Measurements from ENCODE around the gene C12orf43. TPM values are rescaled to one million over a fixed set of nuclear protein-coding genes. Genes with fewer than 3 reads are reported as not detected.

Gene C12orf43
- total RNA-seq, 2 donors from 2014 or later = 12.3 to 12.7 TPM

DNA sequence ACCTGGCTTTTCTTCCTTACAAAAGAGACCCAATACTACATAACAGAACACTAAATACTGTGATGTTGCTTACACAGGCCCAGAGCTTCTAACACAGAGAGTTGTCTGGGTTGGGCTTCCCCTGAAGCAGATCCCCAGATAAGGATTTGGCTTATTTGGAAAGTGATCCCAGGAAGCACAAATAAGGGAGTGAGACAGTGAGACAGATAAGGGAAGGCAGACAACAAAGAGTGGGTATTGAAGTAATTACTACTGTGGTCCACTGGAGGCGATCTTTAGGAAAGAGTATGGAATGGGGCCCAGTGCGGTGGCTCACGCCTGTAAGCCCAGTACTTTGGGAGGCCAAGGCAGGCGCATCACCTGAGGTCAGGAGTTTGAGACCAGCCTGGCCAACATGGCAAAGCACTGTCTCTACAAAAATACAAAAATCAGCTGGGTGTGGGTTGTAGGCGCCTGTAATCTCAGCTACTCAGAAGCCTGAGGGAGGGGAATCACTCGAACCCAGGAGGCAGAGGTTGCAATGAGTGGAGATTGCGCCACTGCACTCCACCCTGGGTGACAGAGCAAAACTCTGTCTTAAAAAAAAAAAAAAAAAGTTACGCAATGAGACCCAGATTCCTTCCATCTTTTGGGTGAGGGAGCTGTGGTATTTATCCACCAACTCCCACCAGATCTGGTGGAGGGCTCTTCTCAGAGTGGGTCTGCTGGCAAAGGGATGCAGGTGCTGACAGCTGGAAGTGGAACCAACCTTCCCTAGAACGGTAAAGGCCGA lies 10.2 kb upstream of the C12orf43 start:
- no peak overlapping the region for H3K4me3 ChIP-seq
- H3K4me1 ChIP-seq (ENCODE audit: control insufficient read depth in 1 of 2, low read depth in 2 of 2) = no peaks in the 10 kb centered on the region
- ATAC-seq (ENCODE audit: insufficient number of reproducible peaks, low FRiP score, low read depth) = no peak
- H3K27me3 ChIP-seq (replicated peaks; ENCODE audit: insufficient read depth) = no peaks in the 10 kb centered on the region
- H3K9me3 ChIP-seq = no peaks in the 10 kb centered on the region
- TF ChIP-seq, protein P1, sequence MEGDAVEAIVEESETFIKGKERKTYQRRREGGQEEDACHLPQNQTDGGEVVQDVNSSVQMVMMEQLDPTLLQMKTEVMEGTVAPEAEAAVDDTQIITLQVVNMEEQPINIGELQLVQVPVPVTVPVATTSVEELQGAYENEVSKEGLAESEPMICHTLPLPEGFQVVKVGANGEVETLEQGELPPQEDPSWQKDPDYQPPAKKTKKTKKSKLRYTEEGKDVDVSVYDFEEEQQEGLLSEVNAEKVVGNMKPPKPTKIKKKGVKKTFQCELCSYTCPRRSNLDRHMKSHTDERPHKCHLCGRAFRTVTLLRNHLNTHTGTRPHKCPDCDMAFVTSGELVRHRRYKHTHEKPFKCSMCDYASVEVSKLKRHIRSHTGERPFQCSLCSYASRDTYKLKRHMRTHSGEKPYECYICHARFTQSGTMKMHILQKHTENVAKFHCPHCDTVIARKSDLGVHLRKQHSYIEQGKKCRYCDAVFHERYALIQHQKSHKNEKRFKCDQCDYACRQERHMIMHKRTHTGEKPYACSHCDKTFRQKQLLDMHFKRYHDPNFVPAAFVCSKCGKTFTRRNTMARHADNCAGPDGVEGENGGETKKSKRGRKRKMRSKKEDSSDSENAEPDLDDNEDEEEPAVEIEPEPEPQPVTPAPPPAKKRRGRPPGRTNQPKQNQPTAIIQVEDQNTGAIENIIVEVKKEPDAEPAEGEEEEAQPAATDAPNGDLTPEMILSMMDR (IDR thresholded peaks at IDR 0.05) = no peak
- no peak for DNase-seq (ENCODE audit: low spot score)
- no peak overlapping the region for H3K27ac ChIP-seq
- H3K36me3 ChIP-seq = no peaks in the 10 kb centered on the region

DNA sequence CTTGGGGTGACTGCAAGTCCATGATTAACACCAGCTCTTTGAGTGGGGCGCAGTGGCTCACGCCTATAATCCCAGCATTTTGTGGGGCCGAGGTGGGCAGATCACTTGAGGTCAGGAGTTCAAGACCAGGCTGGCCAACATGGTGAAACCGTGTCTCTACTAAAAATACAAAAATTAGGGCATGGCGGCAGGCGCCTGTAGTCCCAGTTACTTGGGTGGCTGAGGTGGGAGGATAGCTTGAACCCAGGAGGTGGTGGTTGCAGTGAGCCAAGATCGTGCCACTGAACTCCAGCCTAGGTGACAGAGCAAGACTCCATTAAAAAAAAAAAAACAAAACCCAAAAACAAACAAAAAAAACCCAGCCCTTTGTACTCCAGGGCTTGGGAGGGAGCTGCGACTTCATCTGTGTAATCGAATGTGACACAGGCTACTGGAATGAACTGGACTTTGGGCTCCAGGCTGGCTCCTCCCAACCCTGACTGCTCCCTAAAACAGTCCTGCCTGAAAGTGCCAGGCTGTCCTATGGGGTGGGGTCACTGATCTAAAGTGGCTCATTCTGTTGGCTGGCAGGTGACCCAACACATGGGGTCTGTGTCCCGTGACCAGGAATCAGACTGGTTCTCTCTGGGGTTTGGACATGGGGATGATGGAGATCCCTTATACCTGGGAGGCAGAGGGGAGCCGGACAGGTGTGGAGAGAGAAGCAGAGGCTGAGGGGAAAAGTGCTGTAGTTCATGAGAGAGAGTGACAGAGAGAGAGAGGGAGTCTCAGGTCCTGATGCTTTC lies 9.3 kb upstream of the C12orf43 start:
- Histone ChIP-seq H3K4me1 (ENCODE audit: control insufficient read depth in 1 of 2, low read depth in 2 of 2) (no peaks in the 10 kb centered on the region), H3K36me3 (no peaks in the 10 kb centered on the region), H3K9me3 (no peaks in the 10 kb centered on the region), H3K27me3 (replicated peaks; ENCODE audit: insufficient read depth) (no peaks in the 10 kb centered on the region), H3K27ac (no peak overlapping the region), H3K4me3 (no peak overlapping the region)
- ATAC-seq (ENCODE audit: insufficient number of reproducible peaks, low FRiP score, low read depth) (no peak), DNase-seq (ENCODE audit: low spot score) (no peak)
- TF ChIP-seq, protein P1 (IDR thresholded peaks at IDR 0.05) = no peak

DNA sequence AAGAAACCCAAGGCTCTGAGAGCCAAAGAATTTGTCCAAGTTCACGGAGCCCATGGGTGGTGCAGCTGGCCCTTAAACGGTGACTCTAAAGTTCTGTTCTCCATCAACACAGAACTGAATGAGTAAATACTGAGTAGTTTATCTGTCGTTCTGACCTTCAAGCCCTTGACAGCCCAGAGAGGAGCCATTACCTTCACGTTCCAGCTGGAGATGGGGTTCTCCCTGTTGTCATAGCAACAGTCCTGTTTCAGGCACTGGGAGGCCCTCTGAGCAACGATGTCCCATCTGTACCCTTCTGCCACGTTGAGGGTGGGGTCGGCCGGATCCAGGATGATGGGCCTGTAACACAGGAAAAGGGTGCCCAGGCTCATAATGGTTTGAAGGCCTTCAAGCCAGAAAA lies 7.5 kb upstream of the C12orf43 start:
- ATAC-seq (ENCODE audit: insufficient number of reproducible peaks, low FRiP score, low read depth) (no peak), DNase-seq (ENCODE audit: low spot score) (no peak)
- no peak overlapping the region for H3K27ac ChIP-seq
- H3K4me1 ChIP-seq (ENCODE audit: control insufficient read depth in 1 of 2, low read depth in 2 of 2) = no peaks in the 10 kb centered on the region
- TF ChIP-seq, protein P1 (IDR thresholded peaks at IDR 0.05) = no peak
- no peaks in the 10 kb centered on the region for H3K36me3 ChIP-seq
- no peaks in the 10 kb centered on the region for H3K9me3 ChIP-seq
- no peaks in the 10 kb centered on the region for H3K27me3 ChIP-seq (replicated peaks; ENCODE audit: insufficient read depth)
- no peak overlapping the region for H3K4me3 ChIP-seq

DNA sequence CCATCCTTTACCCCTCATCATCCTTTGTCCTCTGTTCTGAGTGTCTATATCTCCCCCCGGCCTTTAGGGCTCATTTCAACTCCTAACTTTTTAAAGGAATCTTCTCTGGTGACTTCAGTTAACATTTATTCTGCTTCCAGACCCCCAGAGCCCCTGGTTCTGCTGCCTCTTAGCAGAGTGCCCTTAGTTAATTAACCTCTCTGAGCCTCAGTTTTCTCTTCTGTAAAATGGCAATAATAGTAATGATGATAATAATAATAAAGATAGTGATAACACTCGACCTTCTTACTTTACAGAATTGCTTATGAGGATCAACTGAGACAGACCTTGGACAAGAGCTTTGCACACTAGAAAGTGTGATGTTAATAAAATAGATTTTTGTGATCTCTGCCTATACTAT lies 6.4 kb upstream of the C12orf43 start:
- Histone ChIP-seq H3K36me3 (no peaks in the 10 kb centered on the region), H3K27me3 (replicated peaks; ENCODE audit: insufficient read depth) (no peaks in the 10 kb centered on the region), H3K4me1 (ENCODE audit: control insufficient read depth in 1 of 2, low read depth in 2 of 2) (no peaks in the 10 kb centered on the region), H3K4me3 (no peak overlapping the region), H3K9me3 (no peaks in the 10 kb centered on the region), H3K27ac (no peak overlapping the region)
- ATAC-seq (ENCODE audit: insufficient number of reproducible peaks, low FRiP score, low read depth) (no peak), DNase-seq (ENCODE audit: low spot score) (no peak)
- TF ChIP-seq, protein P1 (IDR thresholded peaks at IDR 0.05) = no peak

DNA sequence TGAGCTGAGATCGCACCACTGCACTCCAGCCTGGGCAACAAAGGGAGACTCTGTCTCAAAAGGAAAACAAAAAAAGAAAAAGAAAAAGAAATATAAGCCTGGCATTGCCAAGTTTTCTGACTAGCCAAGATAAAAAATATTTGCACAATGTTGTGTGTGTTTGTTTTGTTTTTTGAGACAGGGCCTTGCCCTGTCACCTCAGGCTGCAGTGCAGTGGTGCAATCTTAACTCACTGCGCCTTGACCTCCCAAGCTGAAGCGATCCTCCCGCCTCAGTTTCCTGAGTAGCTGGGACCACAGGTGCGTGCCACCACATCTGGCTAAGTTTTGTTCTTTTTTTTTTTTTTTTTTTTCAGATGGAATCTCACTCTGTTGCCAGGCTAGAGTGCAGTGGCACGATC lies 5.5 kb upstream of the C12orf43 start:
- TF ChIP-seq, protein P1 (IDR thresholded peaks at IDR 0.05) = no peak
- no peaks in the 10 kb centered on the region for H3K36me3 ChIP-seq
- H3K27ac ChIP-seq = no peak overlapping the region
- ATAC-seq (ENCODE audit: insufficient number of reproducible peaks, low FRiP score, low read depth) (no peak), DNase-seq (ENCODE audit: low spot score) (no peak)
- H3K27me3 ChIP-seq (replicated peaks; ENCODE audit: insufficient read depth) = no peaks in the 10 kb centered on the region
- no peaks in the 10 kb centered on the region for H3K9me3 ChIP-seq
- no peaks in the 10 kb centered on the region for H3K4me1 ChIP-seq (ENCODE audit: control insufficient read depth in 1 of 2, low read depth in 2 of 2)
- no peak overlapping the region for H3K4me3 ChIP-seq

All from thoracic aorta (tissue), 2 donors.